ENCODE measurements around the gene TMEM181.

GRCh38 chr6:158627168-158627939, 67.5 kb downstream of the TMEM181 start:
- no peak for TF ChIP-seq CTCF (IDR thresholded peaks at IDR 0.05; ENCODE audit: insufficient read depth, low read length, poor library complexity, severe bottlenecking)
- TF ChIP-seq EZH2phosphoT487 (conservative IDR thresholded peaks at IDR 0.05; ENCODE audit: low read length), result no peak

Measured in SU-DHL-6 (cell line).